Left ventricle myocardium inferior (tissue), 1 donor: ENCODE data around the gene ZBTB8A. TPM values are rescaled to one million over a fixed set of nuclear protein-coding genes. Genes with fewer than 3 reads are reported as not detected.
"Not testable (repeated sequence)": the region's sequence is repeated elsewhere in the genome, so short reads cannot be mapped to it uniquely, and the experiment has no call there.

Experiments used
- DNase-seq: peaks from one replicate; pipeline ENCODE4 v3.0.0-alpha.2; 2020
- H3K27ac ChIP-seq: fragments of 200-600 bp; replicated peaks from 2 replicates; pipeline ENCODE4 v1.8.0; 2021
- H3K27me3 ChIP-seq: fragments of 200-600 bp; 2 replicates; pipeline ENCODE4 v1.8.0; 2021; ENCODE audit warnings: low read depth
- H3K36me3 ChIP-seq: fragments of 200-600 bp; 2 replicates; pipeline ENCODE4 v1.8.0; 2021
- H3K4me1 ChIP-seq: fragments of 200-600 bp; 2 replicates; pipeline ENCODE4 v1.8.0; 2021
- H3K4me3 ChIP-seq: fragments of 200-600 bp; 2 replicates; pipeline ENCODE4 v1.8.0; 2021; ENCODE audit warnings: mild to moderate bottlenecking, moderate library complexity
- H3K9me3 ChIP-seq: fragments of 200-600 bp; replicated peaks from 2 replicates; pipeline ENCODE4 v1.8.0; 2021
- CTCF ChIP-seq: fragments of 200-600 bp; IDR thresholded peaks from 2 replicates; pipeline ENCODE4 v1.8.0; 2021; ENCODE audit warnings: antibody characterized with exemption, mild to moderate bottlenecking, borderline replicate concordance
- intact Hi-C: fragments of 100-400 bp; cut with micrococcal nuclease; formaldehyde crosslinking; loops from one replicate; pipeline ENCODE4 v1.11.0; 2022
- total RNA-seq: library from RNA; stranded (reverse); fragmentation: NEBNext Ultra II Directional; extraction: Animal tissue kit (Norgen Biotek cat#: 25700); gene quantifications from one replicate; pipeline ENCODE4 v1.2.1, GENCODE V29; 2021
- donor health status: DM: no; HTN: yes; CAD: no; lungs with severe emphysema.

ZBTB8A gene
- total RNA-seq, 1 donor from 2014 or later = 3.4 TPM

DNA sequence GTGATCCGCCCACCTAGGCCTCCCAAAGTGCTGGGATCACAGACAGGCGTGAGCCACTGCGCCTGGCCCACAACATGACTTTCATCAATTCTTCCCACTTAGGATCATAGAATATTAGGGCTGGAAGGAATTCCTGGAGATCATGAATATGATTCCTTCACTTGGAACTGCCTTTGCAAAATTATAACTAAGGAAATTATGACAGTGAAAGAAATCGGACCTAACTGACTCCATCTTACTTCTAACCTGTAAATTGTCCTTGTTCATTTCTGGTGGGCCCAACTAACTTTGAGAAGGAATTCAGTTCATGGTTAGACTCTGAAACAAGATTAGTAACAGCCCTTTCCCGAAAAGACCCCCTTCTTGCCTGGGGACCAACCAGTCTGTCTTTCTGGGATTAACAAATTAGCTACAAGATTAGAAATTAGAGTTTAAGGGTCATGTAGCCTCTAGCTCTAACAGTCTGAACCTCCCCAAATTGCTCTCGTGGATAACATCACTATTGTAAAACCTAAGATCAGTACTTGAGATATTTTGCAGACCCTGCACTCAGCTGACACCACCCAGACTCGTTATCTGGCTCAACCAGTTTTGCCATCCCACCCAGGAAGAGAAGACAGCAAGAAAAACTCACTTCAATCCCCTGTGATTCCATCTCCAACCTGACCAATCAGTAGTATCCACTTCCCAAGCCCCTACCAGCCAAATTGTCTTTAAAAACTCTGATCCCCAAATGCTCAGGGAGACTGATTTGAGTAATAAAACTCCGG lies 96.5 kb downstream of the ZBTB8A start:
- H3K27me3 ChIP-seq = no peaks in the 10 kb centered on the region
- no peak overlapping the region for H3K4me3 ChIP-seq
- no peak for TF ChIP-seq CTCF
- H3K36me3 ChIP-seq = peaks cover 35% of the 10 kb centered on the region
- intact Hi-C loops = no loop called here
- H3K9me3 ChIP-seq = no peaks in the 10 kb centered on the region
- H3K27ac ChIP-seq = no peak overlapping the region
- DNase-seq = no peak
- H3K4me1 ChIP-seq = no peaks in the 10 kb centered on the region

DNA sequence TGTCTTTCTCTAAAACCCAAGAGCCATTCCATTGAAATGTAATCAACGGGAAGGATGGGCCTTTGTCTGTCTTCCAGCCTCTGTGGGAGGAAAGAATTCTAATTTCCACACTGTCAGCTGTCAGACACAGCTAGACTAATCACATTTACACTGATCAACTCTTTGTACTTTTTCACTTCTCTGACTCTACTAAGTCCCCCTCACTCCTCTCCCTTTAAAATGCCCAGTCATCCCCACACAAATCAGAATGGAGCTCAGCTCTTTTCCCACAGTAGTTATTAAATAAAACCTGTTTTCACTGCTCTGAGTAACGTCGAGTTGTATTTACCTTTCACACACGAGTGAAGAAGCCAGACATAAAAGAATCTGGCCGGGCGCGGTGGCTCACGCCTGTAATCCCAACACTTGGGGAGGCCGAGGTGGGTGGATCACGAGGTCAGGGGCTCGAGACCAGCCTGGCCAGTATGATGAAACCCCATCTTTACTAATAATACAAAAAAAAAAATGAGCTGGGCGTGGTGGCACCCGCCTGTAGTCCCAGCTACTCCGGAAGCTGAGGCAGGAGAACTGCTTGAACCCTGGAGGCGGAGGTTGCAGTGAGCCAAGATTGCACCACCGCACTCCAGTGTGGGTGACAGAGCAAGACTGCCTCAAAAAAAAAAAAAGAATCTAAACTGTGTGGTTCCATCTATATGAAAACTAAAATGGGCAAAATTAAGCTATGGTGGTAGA lies 97.9 kb downstream of the ZBTB8A start:
- no peaks in the 10 kb centered on the region for H3K27me3 ChIP-seq
- H3K27ac ChIP-seq = no peak overlapping the region
- no peak for TF ChIP-seq CTCF
- H3K4me3 ChIP-seq = no peak overlapping the region
- DNase-seq = no peak
- H3K4me1 ChIP-seq = no peaks in the 10 kb centered on the region
- no peaks in the 10 kb centered on the region for H3K9me3 ChIP-seq
- H3K36me3 ChIP-seq = peaks cover 25% of the 10 kb centered on the region
- intact Hi-C loops = no loop called here

- intact Hi-C loops = no loop called here
- no peak for TF ChIP-seq CTCF
Observed at GRCh38 chr1:32639489-32640075, 100.4 kb downstream of the ZBTB8A start.

GRCh38 chr1:32642292-32642827 lies 103.1 kb downstream of the ZBTB8A start:
- H3K27me3 ChIP-seq, H3K9me3 ChIP-seq, H3K4me3 ChIP-seq, H3K27ac ChIP-seq, intact Hi-C loops, H3K36me3 ChIP-seq, DNase-seq: not testable (repeated sequence)
- peaks cover 11% of the 10 kb centered on the region for H3K4me1 ChIP-seq

More at GRCh38 chr1:32639489-32640075, 100.4 kb downstream of the ZBTB8A start:
- H3K4me1 ChIP-seq = no peaks in the 10 kb centered on the region
- no peak overlapping the region for H3K27ac ChIP-seq
- H3K27me3 ChIP-seq = no peaks in the 10 kb centered on the region
- DNase-seq = no peak
- no peak overlapping the region for H3K4me3 ChIP-seq
- H3K36me3 ChIP-seq = peaks cover 5% of the 10 kb centered on the region
- H3K9me3 ChIP-seq = no peaks in the 10 kb centered on the region

- no peak overlapping the region for H3K27ac ChIP-seq
- no peaks in the 10 kb centered on the region for H3K27me3 ChIP-seq
- DNase-seq = no peak
- no peak overlapping the region for H3K4me3 ChIP-seq
- intact Hi-C loops = no loop called here
- no peaks in the 10 kb centered on the region for H3K36me3 ChIP-seq
- no peaks in the 10 kb centered on the region for H3K9me3 ChIP-seq
- TF ChIP-seq CTCF = no peak
- H3K4me1 ChIP-seq = peaks cover 31% of the 10 kb centered on the region
Observed at GRCh38 chr1:32644426-32644825, 105.2 kb downstream of the ZBTB8A start.
